ENCODE data around the gene CCP110. TPM values are rescaled to one million over a fixed set of nuclear protein-coding genes. Genes with fewer than 3 reads are reported as not detected.

Gene CCP110
- total RNA-seq, 1 experiment from 2014 or later: 31.8 TPM

DNA sequence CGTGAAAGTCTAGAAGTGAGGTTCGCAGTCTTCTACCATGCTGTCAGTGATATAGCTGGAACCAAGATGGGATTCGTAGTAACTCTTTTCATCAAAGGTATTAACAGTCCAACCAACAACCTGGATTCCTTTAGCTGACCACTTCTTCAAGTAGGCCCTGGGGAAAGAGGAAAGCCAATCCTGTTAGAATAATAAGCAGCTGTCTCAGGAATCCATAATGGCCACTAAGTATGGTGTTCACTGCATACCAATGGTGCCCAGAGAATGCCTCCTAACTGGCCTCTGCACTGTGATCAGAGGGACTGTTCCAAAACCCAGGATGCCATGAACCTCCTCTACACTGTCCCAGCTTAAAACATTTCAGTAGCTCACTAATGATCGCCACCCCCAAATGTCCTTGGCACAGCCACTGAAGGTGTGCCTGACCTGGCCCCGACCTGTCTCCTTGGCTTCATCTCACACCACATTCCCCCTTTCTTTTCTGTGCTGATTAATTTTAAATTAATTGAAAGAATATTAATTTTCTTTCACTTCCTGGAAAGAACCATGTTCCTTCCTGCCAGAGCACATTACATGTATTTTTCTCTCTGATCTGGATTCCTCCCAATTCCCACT is 20.2 kb upstream of the CCP110 start:
- Histone ChIP-seq H3K4me1 (ENCODE audit: control insufficient read depth, insufficient read depth, low read length) (no peaks in the 10 kb centered on the region), H3K27me3 (ENCODE audit: control insufficient read depth, insufficient read depth, low read length) (no peaks in the 10 kb centered on the region), H3K27ac (ENCODE audit: low read length) (no peak overlapping the region), H3K36me3 (ENCODE audit: control insufficient read depth, insufficient read depth, low read length) (peaks cover 25% of the 10 kb centered on the region), H3K4me3 (ENCODE audit: low read depth in 2 of 2, low read length in 2 of 2) (no peak overlapping the region), H3K9me3 (ENCODE audit: control insufficient read depth, insufficient read depth, low read depth, low read length) (no peaks in the 10 kb centered on the region)
- in situ Hi-C loops (cut with HindIII; ENCODE audit: low pct_unique_long_range_greater_than_20kb, low sequenced_read_pairs) (no loop called here), intact Hi-C loops (cut with micrococcal nuclease; ENCODE audit: unreplicated experiment) (loop anchor here (10.0 kb wide), 1 partner anchor 419 kb away; no protein-coding TSS in a partner anchor)
- ChIA-PET CTCF (interaction anchor here (1.2 to 2.5 kb wide), 5 partner anchors 86 to 417 kb away, joined by 4 to 24 read pairs (median 7); partner anchors contain the start of gene TMC5), POLR2A (interaction anchor here (0.6 to 0.7 kb wide), 2 partner anchors 363 to 1217 kb away, joined by 3 read pairs; no protein-coding TSS in a partner anchor)
- ATAC-seq (0 out of 2 replicates have a peak, but pooled peaks have one; percentile 21), DNase-seq (ENCODE audit: low read depth, low spot score) (no peak)
- BruUV-seq (replicated peaks): no TSS peak
- TF ChIP-seq SIN3A (IDR thresholded peaks at IDR 0.05; ENCODE audit: borderline replicate concordance, insufficient read depth, low read depth, low read length) (no peak), TCF7L2 (IDR thresholded peaks at IDR 0.05; ENCODE audit: low read depth, low read length) (no peak), POLR2AphosphoS5 (IDR thresholded peaks at IDR 0.05; ENCODE audit: low read depth, low read length) (no peak)
- TF ChIP-seq, protein P1, sequence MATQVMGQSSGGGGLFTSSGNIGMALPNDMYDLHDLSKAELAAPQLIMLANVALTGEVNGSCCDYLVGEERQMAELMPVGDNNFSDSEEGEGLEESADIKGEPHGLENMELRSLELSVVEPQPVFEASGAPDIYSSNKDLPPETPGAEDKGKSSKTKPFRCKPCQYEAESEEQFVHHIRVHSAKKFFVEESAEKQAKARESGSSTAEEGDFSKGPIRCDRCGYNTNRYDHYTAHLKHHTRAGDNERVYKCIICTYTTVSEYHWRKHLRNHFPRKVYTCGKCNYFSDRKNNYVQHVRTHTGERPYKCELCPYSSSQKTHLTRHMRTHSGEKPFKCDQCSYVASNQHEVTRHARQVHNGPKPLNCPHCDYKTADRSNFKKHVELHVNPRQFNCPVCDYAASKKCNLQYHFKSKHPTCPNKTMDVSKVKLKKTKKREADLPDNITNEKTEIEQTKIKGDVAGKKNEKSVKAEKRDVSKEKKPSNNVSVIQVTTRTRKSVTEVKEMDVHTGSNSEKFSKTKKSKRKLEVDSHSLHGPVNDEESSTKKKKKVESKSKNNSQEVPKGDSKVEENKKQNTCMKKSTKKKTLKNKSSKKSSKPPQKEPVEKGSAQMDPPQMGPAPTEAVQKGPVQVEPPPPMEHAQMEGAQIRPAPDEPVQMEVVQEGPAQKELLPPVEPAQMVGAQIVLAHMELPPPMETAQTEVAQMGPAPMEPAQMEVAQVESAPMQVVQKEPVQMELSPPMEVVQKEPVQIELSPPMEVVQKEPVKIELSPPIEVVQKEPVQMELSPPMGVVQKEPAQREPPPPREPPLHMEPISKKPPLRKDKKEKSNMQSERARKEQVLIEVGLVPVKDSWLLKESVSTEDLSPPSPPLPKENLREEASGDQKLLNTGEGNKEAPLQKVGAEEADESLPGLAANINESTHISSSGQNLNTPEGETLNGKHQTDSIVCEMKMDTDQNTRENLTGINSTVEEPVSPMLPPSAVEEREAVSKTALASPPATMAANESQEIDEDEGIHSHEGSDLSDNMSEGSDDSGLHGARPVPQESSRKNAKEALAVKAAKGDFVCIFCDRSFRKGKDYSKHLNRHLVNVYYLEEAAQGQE (IDR thresholded peaks at IDR 0.05; ENCODE audit: insufficient read depth in 1 of 2, low read depth in 2 of 2, low read length in 1 of 2): no peak
- TF ChIP-seq, protein P2, sequence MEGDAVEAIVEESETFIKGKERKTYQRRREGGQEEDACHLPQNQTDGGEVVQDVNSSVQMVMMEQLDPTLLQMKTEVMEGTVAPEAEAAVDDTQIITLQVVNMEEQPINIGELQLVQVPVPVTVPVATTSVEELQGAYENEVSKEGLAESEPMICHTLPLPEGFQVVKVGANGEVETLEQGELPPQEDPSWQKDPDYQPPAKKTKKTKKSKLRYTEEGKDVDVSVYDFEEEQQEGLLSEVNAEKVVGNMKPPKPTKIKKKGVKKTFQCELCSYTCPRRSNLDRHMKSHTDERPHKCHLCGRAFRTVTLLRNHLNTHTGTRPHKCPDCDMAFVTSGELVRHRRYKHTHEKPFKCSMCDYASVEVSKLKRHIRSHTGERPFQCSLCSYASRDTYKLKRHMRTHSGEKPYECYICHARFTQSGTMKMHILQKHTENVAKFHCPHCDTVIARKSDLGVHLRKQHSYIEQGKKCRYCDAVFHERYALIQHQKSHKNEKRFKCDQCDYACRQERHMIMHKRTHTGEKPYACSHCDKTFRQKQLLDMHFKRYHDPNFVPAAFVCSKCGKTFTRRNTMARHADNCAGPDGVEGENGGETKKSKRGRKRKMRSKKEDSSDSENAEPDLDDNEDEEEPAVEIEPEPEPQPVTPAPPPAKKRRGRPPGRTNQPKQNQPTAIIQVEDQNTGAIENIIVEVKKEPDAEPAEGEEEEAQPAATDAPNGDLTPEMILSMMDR (IDR thresholded peaks at IDR 0.05): no peak

DNA sequence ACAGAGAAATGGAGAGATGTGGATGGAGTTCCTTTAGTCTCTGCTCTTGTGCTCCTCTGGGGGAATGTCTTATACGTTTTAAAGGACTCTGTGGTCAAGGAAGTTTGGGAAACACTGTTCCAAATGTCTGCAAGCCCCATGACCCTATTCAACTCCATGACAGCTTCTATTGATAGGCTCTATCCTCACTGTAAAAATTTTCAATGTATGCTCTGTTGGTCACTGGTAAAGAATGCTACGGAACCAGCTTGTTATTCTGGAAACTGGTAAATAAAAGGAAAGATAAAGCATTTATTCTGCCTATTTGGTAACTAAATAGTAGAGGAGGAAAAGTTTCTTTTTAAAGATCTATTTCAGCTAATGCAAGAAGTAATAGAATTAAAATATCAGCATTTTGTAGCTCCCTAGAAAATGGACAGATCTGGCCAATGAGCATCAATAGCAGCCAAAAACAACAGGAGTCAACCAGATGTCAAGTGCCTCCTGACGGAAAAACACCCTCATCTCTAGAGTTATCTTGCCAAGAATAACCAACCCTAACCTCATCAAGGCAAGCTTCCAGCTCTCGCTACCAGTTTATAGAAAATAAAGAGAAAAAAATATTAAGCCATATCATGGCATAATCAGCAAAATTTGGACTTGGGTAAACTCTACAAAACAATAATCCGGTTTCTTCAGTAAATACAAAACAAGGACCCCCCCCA is 18.0 kb upstream of the CCP110 start:
- intact Hi-C loops (cut with micrococcal nuclease; ENCODE audit: unreplicated experiment) (loop anchor here (10.0 kb wide), 1 partner anchor 421 kb away; no protein-coding TSS in a partner anchor), in situ Hi-C loops (cut with HindIII; ENCODE audit: low pct_unique_long_range_greater_than_20kb, low sequenced_read_pairs) (no loop called here)
- Histone ChIP-seq H3K36me3 (ENCODE audit: control insufficient read depth, insufficient read depth, low read length) (peaks cover 33% of the 10 kb centered on the region), H3K4me1 (ENCODE audit: control insufficient read depth, insufficient read depth, low read length) (no peaks in the 10 kb centered on the region), H3K27ac (ENCODE audit: low read length) (no peak overlapping the region), H3K27me3 (ENCODE audit: control insufficient read depth, insufficient read depth, low read length) (no peaks in the 10 kb centered on the region), H3K9me3 (ENCODE audit: control insufficient read depth, insufficient read depth, low read depth, low read length) (no peaks in the 10 kb centered on the region), H3K4me3 (ENCODE audit: low read depth in 2 of 2, low read length in 2 of 2) (no peak overlapping the region)
- TF ChIP-seq TCF7L2 (IDR thresholded peaks at IDR 0.05; ENCODE audit: low read depth, low read length) (no peak), SIN3A (IDR thresholded peaks at IDR 0.05; ENCODE audit: borderline replicate concordance, insufficient read depth, low read depth, low read length) (no peak), POLR2AphosphoS5 (IDR thresholded peaks at IDR 0.05; ENCODE audit: low read depth, low read length) (no peak)
- TF ChIP-seq, protein P2 (IDR thresholded peaks at IDR 0.05): no peak
- TF ChIP-seq, protein P1 (IDR thresholded peaks at IDR 0.05; ENCODE audit: insufficient read depth in 1 of 2, low read depth in 2 of 2, low read length in 1 of 2): no peak
- ATAC-seq (no peak), DNase-seq (ENCODE audit: low read depth, low spot score) (no peak)
- BruUV-seq (replicated peaks): no TSS peak
- CTCF ChIA-PET: no interaction called here
- POLR2A ChIA-PET: no interaction called here
